DND-41 (cell line): ENCODE measurements around the gene RASGRP1.

Source experiments
- ATAC-seq: fragments of 200-7000 bp; cut with Tn5 transposase; 3 replicates; pipeline ENCODE4 v1.9.1; 2021; ENCODE audit warnings: low read depth; ENCODE audit not compliant: insufficient read depth
- DNase-seq: peaks from one replicate; pipeline ENCODE4 v3.0.0-alpha.2; 2020
- H2AFZ ChIP-seq: 2 replicates; pipeline ENCODE4 v1.6.0; 2012; ENCODE audit warnings: low read depth, low read length
- H3K27ac ChIP-seq: 2 replicates; pipeline ENCODE4 v1.5.1; 2012; ENCODE audit warnings: low read length, inconsistent platforms
- H3K27me3 ChIP-seq: fragments of 200-600 bp; sonication (generic); 2 replicates; pipeline ENCODE4 v1.6.0; 2012; ENCODE audit warnings: low read length, mild to moderate bottlenecking, inconsistent platforms; ENCODE audit not compliant: insufficient read depth, poor library complexity
- H3K36me3 ChIP-seq: 2 replicates; pipeline ENCODE4 v1.5.1; 2012; ENCODE audit warnings: low read length, inconsistent platforms; ENCODE audit not compliant: insufficient read depth
- H3K4me1 ChIP-seq: 2 replicates; pipeline ENCODE4 v1.5.1; 2012; ENCODE audit warnings: mild to moderate bottlenecking, low read length; ENCODE audit not compliant: insufficient read depth
- H3K4me2 ChIP-seq: 2 replicates; pipeline ENCODE4 v1.6.0; 2012; ENCODE audit warnings: mild to moderate bottlenecking, moderate library complexity, low read length, inconsistent platforms; ENCODE audit not compliant: insufficient read depth
- H3K4me3 ChIP-seq, 2 experiments: fragments of 200-600 bp in 1 of 2; shearing (Covaris generic) in 1 of 2; 2 replicates each; pipeline ENCODE4 v1.5.1; 2012 to 2016; ENCODE audit warnings: inconsistent platforms in 2 of 2, low read length in 2 of 2, mild to moderate bottlenecking in 2 of 2, low read depth in 1 of 2, moderate library complexity in 1 of 2
- H3K79me2 ChIP-seq: 2 replicates; pipeline ENCODE4 v1.6.0; 2012; ENCODE audit warnings: low read length, inconsistent platforms; ENCODE audit not compliant: insufficient read depth
- H3K9ac ChIP-seq: 2 replicates; pipeline ENCODE4 v1.6.0; 2012; ENCODE audit warnings: low read depth, mild to moderate bottlenecking, inconsistent platforms, low read length, moderate library complexity
- H3K9me3 ChIP-seq: 2 replicates; pipeline ENCODE4 v1.5.1; 2012; ENCODE audit warnings: low read length, moderate library complexity, mild to moderate bottlenecking, inconsistent platforms; ENCODE audit not compliant: insufficient read depth, severe bottlenecking
- H4K20me1 ChIP-seq: 2 replicates; pipeline ENCODE4 v1.6.0; 2012; ENCODE audit warnings: low read length; ENCODE audit not compliant: insufficient read depth
- CTCF ChIP-seq: IDR thresholded peaks from 2 replicates; pipeline ENCODE4 v1.5.1; 2012; ENCODE audit warnings: borderline replicate concordance, low read length, moderate library complexity, mild to moderate bottlenecking; ENCODE audit not compliant: poor library complexity, severe bottlenecking; ENCODE audit errors: extremely low read depth
- EZH2 ChIP-seq: IDR thresholded peaks from 3 replicates; pipeline ENCODE4 v1.6.1; 2012; ENCODE audit warnings: borderline replicate concordance, low read depth, mild to moderate bottlenecking, moderate library complexity, low read length, inconsistent platforms; ENCODE audit not compliant: severe bottlenecking

RASGRP1 gene

GRCh38 chr15:38455092-38455491 is 109.5 kb downstream of the RASGRP1 start:
- H4K20me1 ChIP-seq = peaks cover 36% of the 10 kb centered on the region
- H3K79me2 ChIP-seq = peaks cover 62% of the 10 kb centered on the region
- peak overlapping the region; percentile 62 to 96 for H3K4me3 ChIP-seq
- H3K4me2 ChIP-seq = peak overlapping the region; percentile 87
- H3K27ac ChIP-seq = peak overlapping the region; percentile 93
- peaks cover 8% of the 10 kb centered on the region for H3K36me3 ChIP-seq
- no peaks in the 10 kb centered on the region for H3K9me3 ChIP-seq
- H2AFZ ChIP-seq = peak overlapping the region; percentile 97
- H3K27me3 ChIP-seq = no peaks in the 10 kb centered on the region
- TF ChIP-seq EZH2 = no peak
- TF ChIP-seq CTCF = no peak
- peaks cover 24% of the 10 kb centered on the region for H3K4me1 ChIP-seq
- no peak for ATAC-seq
- no peak for DNase-seq
- H3K9ac ChIP-seq = peak overlapping the region; percentile 85

GRCh38 chr15:38454696-38455090 is 109.9 kb downstream of the RASGRP1 start:
- DNase-seq = no peak
- H3K9me3 ChIP-seq = no peaks in the 10 kb centered on the region
- H3K36me3 ChIP-seq = peaks cover 8% of the 10 kb centered on the region
- H3K27me3 ChIP-seq = no peaks in the 10 kb centered on the region
- H4K20me1 ChIP-seq = peaks cover 32% of the 10 kb centered on the region
- no peak for ATAC-seq
- peak overlapping the region; percentile 62 to 96 for H3K4me3 ChIP-seq
- H3K79me2 ChIP-seq = peaks cover 58% of the 10 kb centered on the region
- peak overlapping the region; percentile 93 for H3K27ac ChIP-seq
- peak overlapping the region; percentile 85 for H3K9ac ChIP-seq
- peak overlapping the region; percentile 87 for H3K4me2 ChIP-seq
- no peak for TF ChIP-seq EZH2
- TF ChIP-seq CTCF = no peak
- peaks cover 24% of the 10 kb centered on the region for H3K4me1 ChIP-seq
- H2AFZ ChIP-seq = peak overlapping the region; percentile 97

DNA sequence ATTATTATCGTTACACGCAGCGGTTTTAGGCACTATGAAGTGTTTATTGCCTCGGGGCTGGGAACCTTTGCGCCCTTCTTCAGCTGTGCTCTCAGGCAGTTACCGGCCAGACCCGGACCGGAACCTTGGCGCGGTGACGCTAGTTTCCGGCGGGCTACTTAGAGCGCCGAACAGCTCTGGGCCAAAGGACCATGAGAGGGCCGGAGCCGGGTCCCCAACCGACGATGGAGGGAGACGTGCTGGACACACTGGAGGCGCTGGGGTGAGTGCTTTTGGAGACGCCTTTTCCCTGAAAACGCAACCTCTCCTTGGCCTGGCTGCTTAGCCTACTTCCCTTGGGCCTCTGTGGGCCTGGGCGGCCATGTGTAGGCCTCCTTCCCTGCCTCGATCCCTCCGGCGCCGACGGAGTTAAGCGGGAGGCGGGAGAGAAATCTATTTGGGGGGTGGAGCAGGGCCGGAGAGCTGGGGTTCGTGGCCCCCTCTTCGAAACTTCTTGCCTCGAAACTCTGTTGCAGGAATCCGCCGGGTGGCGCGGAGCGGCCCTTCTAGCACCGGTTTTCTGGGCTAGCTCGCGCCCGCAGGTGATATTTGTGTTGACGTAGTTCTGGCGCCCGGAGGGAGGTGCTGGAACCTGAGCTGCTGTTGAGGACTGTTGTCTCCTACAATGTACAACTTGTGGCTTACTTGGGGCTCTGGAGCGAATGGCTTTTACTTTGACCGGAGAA is 110.5 kb downstream of the RASGRP1 start, which contains the start of gene FAM98B:
TSS of gene FAM98B (plus strand) at position 157 of the 725 bp plus-strand sequence. CDS start at position 192, 35 bp downstream.
- Histone ChIP-seq H3K36me3 (peaks cover 8% of the 10 kb centered on the region), H3K27ac (peak within 1 kb of the TSS; percentile 93), H2AFZ (peak within 1 kb of the TSS; percentile 97), H3K4me2 (peak within 1 kb of the TSS; percentile 87), H3K4me3 (peak within 1 kb of the TSS; percentile 62 to 96), H3K4me1 (peaks cover 24% of the 10 kb centered on the region), H3K9ac (peak within 1 kb of the TSS; percentile 85), H4K20me1 (peaks cover 26% of the 10 kb centered on the region), H3K79me2 (peaks cover 52% of the 10 kb centered on the region), H3K27me3 (no peaks in the 10 kb centered on the region), H3K9me3 (no peaks in the 10 kb centered on the region)
- TF ChIP-seq CTCF (peak; percentile 19), EZH2 (no peak)
- ATAC-seq (peak; percentile 95), DNase-seq (peak; percentile 86)
